ENCODE measurements around the gene ANXA4.
A peak's percentile ranks its signal among the peaks of the same experiment; 100 is the strongest.

Gene ANXA4
- 7.7 to 33.0 (median 16.2) reads per million in 9 experiments for total RNA-seq

DNA sequence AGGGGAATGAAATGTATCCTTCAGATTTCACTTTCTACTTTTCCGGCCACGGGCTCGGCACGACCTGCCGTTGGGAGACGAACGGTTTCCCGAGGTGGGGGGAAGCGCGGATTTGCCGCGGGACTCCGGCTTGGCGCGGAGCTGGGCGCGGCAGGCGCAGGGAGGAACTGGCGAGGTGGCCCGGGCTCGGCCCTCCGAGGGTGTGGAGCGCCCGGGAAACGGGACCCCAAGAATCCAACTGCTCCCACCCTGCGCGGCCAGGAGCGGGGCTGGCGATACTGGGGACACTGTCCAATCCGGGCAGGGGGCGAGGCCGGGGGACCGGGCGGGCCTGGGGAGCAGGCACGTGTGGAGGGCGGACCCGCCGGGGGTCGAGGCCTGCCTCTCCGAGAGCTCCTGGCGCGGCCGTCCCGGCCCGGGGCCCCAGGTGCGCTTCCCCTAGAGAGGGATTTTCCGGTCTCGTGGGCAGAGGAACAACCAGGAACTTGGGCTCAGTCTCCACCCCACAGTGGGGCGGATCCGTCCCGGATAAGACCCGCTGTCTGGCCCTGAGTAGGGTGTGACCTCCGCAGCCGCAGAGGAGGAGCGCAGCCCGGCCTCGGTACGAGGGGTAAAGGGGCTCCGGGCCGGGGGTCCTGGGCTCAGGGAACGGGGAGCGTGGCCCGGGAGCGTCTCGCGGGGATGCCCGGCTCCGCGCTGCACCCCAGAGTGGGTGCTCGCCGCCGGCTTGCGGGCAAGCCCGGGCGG, at the start of gene ANXA4:
Gene ANXA4 (plus strand): TSS at position 560 of the 747 bp plus-strand sequence. CDS start 39,432 bp downstream, outside the sequence.
- H3K27ac Mint-ChIP-seq, result peak within 1 kb of the TSS; percentile 97 to 98
- H3K9me3 Mint-ChIP-seq, result no peaks in the 10 kb centered on the region
- DNase-seq, result peak; percentile 35 to 41 (median 38)

GRCh38 chr2:69692424-69692823, 49.5 kb upstream of the ANXA4 start:
- Mint-ChIP-seq H3K4me3 (no peak overlapping the region), H3K27me3 (no peaks in the 10 kb centered on the region), H3K36me3 (ENCODE audit: insufficient read depth) (peaks cover 3% of the 10 kb centered on the region), H3K27ac (peak overlapping the region; percentile 50 to 96), H3K9me3 (no peaks in the 10 kb centered on the region), H3K4me1 (ENCODE audit: low read depth in 2 of 2) (peaks cover 55 to 60% of the 10 kb centered on the region in 2 donors)
- ATAC-seq (replicated peaks) (no peak), DNase-seq (no peak)

More for the DNA sequence above, at the start of gene ANXA4:
- peaks cover 20 to 33% of the 10 kb centered on the region in 2 donors for H3K4me1 Mint-ChIP-seq (ENCODE audit: low read depth in 2 of 2)
- peak; percentile 87 for ATAC-seq (replicated peaks)
- no peaks in the 10 kb centered on the region for H3K27me3 Mint-ChIP-seq
- peak within 1 kb of the TSS; percentile 98 to 99 for H3K4me3 Mint-ChIP-seq
- H3K36me3 Mint-ChIP-seq (ENCODE audit: insufficient read depth), result no peaks in the 10 kb centered on the region

GRCh38 chr2:69693059-69693774, 48.7 kb upstream of the ANXA4 start:
- no peaks in the 10 kb centered on the region for H3K27me3 Mint-ChIP-seq
- H3K4me1 Mint-ChIP-seq (ENCODE audit: low read depth in 2 of 2), result peaks cover 55 to 61% of the 10 kb centered on the region in 2 donors
- no peaks in the 10 kb centered on the region for H3K9me3 Mint-ChIP-seq
- H3K36me3 Mint-ChIP-seq (ENCODE audit: insufficient read depth), result peaks cover 3% of the 10 kb centered on the region
- ATAC-seq (replicated peaks) (peak; percentile 86), DNase-seq (peak; percentile 26 to 52 (median 51))
- peak overlapping the region; percentile 55 to 66 for H3K4me3 Mint-ChIP-seq
- H3K27ac Mint-ChIP-seq, result peak overlapping the region; percentile 50 to 96

DNA sequence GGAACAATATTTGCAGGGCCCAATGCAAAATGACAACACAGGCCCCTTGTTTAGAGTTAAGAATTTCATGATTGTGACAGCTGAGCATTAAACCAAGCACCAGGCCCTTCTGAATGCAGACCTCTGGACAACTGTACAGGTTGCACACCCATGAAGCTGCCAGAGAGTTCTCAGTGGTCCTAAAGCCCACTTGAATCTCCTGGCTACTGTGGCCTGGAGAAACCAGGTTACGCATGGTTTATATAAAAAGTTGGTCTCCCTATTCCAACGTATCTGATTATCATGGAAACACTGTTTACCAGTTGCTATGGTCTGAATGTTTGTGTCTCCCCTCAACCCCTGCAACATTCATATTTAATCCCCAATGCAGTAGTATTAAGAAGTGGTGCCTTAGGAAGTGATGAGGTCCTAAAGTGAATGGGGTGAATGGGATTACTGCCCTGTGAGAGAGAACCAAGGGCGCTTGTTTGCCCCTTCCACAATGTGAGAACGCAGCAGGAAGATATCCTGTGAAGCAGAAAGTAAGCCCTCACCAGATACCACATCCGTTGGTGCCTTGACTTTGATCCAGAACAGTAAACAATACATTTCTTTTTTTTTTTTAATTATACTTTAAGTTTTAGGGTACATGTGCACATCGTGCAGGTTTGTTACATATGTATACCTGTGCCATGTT, 48.0 kb upstream of the ANXA4 start:
- Mint-ChIP-seq H3K27ac (peak overlapping the region; percentile 50 to 96), H3K4me3 (peak overlapping the region; percentile 55 to 66), H3K36me3 (ENCODE audit: insufficient read depth) (peaks cover 3% of the 10 kb centered on the region), H3K9me3 (no peaks in the 10 kb centered on the region), H3K4me1 (ENCODE audit: low read depth in 2 of 2) (peaks cover 57 to 58% of the 10 kb centered on the region in 2 donors), H3K27me3 (no peaks in the 10 kb centered on the region)
- DNase-seq (peak; percentile 44 to 52 (median 48)), ATAC-seq (replicated peaks) (peak; percentile 80)

GRCh38 chr2:69694894-69695849, 46.8 kb upstream of the ANXA4 start:
- no peak for DNase-seq
- peak overlapping the region in 1 of 2 donors; percentile 55 for H3K4me3 Mint-ChIP-seq
- peaks cover 57 to 58% of the 10 kb centered on the region in 2 donors for H3K4me1 Mint-ChIP-seq (ENCODE audit: low read depth in 2 of 2)
- H3K27me3 Mint-ChIP-seq, result no peaks in the 10 kb centered on the region
- H3K27ac Mint-ChIP-seq, result peak overlapping the region; percentile 54 to 96
- no peak for ATAC-seq (replicated peaks)
- no peaks in the 10 kb centered on the region for H3K9me3 Mint-ChIP-seq
- H3K36me3 Mint-ChIP-seq (ENCODE audit: insufficient read depth), result peaks cover 3% of the 10 kb centered on the region

GRCh38 chr2:69695850-69696216, 46.1 kb upstream of the ANXA4 start:
- Mint-ChIP-seq H3K27ac (peak overlapping the region; percentile 33 to 54), H3K9me3 (no peaks in the 10 kb centered on the region), H3K4me3 (no peak overlapping the region), H3K27me3 (no peaks in the 10 kb centered on the region), H3K4me1 (ENCODE audit: low read depth in 2 of 2) (peaks cover 51 to 52% of the 10 kb centered on the region in 2 donors), H3K36me3 (ENCODE audit: insufficient read depth) (peaks cover 3% of the 10 kb centered on the region)
- no peak for ATAC-seq (replicated peaks)
- no peak for DNase-seq

DNA sequence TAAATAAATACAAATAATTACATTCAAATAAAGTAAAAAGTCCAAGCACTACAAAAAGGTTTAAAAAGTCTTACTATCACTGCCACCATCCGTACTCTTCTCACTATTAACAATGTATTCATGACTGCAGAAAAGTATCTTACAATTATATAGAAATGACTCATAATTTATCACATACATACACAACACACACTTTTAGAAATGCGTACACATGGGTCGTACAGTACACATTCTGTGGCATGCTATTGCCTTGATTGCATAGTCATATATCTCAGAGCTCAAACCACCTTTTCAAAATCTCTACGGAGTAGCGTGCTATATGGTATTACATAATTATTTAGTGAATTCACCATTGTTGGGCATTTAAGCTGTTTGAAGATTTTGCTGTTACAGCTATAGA, 41.6 kb upstream of the ANXA4 start:
- no peak overlapping the region for H3K27ac Mint-ChIP-seq
- DNase-seq, result no peak
- no peaks in the 10 kb centered on the region for H3K9me3 Mint-ChIP-seq
- H3K36me3 Mint-ChIP-seq (ENCODE audit: insufficient read depth), result no peaks in the 10 kb centered on the region
- peaks cover 20 to 24% of the 10 kb centered on the region in 2 donors for H3K4me1 Mint-ChIP-seq (ENCODE audit: low read depth in 2 of 2)
- H3K4me3 Mint-ChIP-seq, result no peak overlapping the region
- H3K27me3 Mint-ChIP-seq, result no peaks in the 10 kb centered on the region
- no peak for ATAC-seq (replicated peaks)

DNA sequence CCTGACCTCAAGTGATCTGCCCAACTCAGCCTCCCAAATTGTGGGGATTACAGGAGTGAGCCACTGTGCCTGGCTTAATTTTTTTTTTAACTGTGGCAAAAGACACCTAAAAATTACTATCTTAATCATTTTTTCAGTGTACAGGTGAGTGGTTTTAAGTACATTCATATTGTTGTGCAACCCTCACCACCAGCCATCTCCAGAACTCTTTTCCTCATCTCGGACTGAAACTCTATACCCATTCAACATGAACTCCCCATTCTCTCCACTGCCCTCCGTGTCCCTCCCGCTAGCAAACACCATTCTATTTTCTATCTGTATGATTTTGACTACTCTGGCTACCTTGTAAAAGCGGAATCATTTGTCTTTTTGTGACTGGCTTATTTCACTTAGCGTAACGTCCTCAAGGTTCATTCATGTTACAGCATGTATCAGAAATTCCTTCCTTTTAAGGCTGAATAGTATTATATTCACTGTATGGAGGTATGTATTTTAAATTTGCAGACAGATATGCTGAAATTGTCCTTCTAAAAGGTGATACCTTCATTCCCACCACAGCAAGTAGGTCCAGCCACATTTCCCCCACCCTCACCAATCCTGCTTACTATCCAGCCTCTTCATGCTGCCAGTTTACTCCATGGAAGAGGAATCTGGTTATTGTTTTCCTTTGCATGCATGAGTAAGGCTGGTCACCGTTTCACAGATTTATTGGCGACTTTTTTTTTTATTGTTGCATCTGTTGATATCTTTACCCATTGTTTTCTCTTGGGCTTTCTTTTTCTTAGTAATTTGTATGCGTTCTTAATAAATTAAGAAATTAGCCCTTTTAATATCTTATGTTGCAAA, 40.6 kb upstream of the ANXA4 start:
- no peaks in the 10 kb centered on the region for H3K27me3 Mint-ChIP-seq
- peaks cover 15 to 17% of the 10 kb centered on the region in 2 donors for H3K4me1 Mint-ChIP-seq (ENCODE audit: low read depth in 2 of 2)
- ATAC-seq (replicated peaks) (no peak), DNase-seq (no peak)
- H3K9me3 Mint-ChIP-seq, result no peaks in the 10 kb centered on the region
- peaks cover 2% of the 10 kb centered on the region for H3K36me3 Mint-ChIP-seq (ENCODE audit: insufficient read depth)
- H3K27ac Mint-ChIP-seq, result no peak overlapping the region
- H3K4me3 Mint-ChIP-seq, result no peak overlapping the region

GRCh38 chr2:69703189-69703588, 38.7 kb upstream of the ANXA4 start:
- Mint-ChIP-seq H3K4me1 (ENCODE audit: low read depth in 2 of 2) (peaks cover 8 to 14% of the 10 kb centered on the region in 2 donors), H3K27me3 (no peaks in the 10 kb centered on the region), H3K9me3 (no peaks in the 10 kb centered on the region), H3K4me3 (no peak overlapping the region), H3K27ac (no peak overlapping the region), H3K36me3 (ENCODE audit: insufficient read depth) (peaks cover 2% of the 10 kb centered on the region)
- no peak for DNase-seq
- no peak for ATAC-seq (replicated peaks)

DNA sequence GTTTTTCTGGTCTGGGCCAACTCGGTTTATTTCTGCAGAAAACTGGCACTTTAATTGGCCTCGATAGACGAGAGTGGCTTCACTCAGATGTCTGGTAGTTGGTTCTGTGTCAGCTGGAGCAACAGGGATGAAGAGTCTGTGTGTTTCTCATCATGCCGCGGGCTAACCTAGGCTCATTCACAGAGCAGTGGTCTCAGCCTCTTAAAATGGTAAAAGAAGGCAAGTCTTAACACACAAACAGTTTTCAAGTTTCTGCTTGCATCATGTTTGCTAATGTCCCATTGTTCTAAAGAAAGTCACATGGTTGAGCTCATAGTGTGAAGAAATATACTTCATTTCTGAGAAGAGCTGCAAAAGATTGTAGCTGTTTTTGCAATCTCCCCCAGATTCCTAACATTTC, 37.5 kb upstream of the ANXA4 start:
- Mint-ChIP-seq H3K27me3 (no peaks in the 10 kb centered on the region), H3K4me3 (no peak overlapping the region), H3K36me3 (ENCODE audit: insufficient read depth) (peaks cover 2% of the 10 kb centered on the region), H3K27ac (no peak overlapping the region), H3K4me1 (ENCODE audit: low read depth in 2 of 2) (peaks cover 3 to 15% of the 10 kb centered on the region in 2 donors), H3K9me3 (no peaks in the 10 kb centered on the region)
- no peak for ATAC-seq (replicated peaks)
- no peak for DNase-seq

DNA sequence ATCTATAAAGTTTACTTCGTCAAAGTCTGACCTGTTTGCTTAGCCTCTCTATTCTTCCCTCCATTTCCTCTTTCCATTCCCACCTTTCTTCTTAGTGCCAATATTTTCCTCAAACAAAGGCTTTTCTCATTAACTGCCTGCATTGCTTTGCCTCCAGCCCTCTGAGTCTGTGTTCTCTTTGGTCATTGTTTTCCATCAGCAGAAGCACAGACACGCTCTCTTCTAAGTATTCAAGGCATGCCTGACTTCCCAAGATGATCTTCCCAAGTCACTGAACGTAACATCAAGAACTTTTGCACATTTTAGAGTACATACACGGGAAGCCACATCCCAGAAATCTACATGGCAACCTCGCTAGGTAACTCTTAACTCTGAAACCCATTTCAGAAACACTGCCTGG, 32.6 kb upstream of the ANXA4 start:
- H3K9me3 Mint-ChIP-seq, result no peaks in the 10 kb centered on the region
- H3K4me3 Mint-ChIP-seq, result no peak overlapping the region
- H3K27me3 Mint-ChIP-seq, result no peaks in the 10 kb centered on the region
- H3K27ac Mint-ChIP-seq, result no peak overlapping the region
- ATAC-seq (replicated peaks), result no peak
- peaks cover 5% of the 10 kb centered on the region for H3K36me3 Mint-ChIP-seq (ENCODE audit: insufficient read depth)
- H3K4me1 Mint-ChIP-seq (ENCODE audit: low read depth in 2 of 2), result peaks cover under 1 to 7% of the 10 kb centered on the region in 2 donors
- no peak for DNase-seq

GRCh38 chr2:69711971-69712370, 30.0 kb upstream of the ANXA4 start:
- DNase-seq, result no peak
- no peak for ATAC-seq (replicated peaks)
- H3K36me3 Mint-ChIP-seq (ENCODE audit: insufficient read depth), result peaks cover 3% of the 10 kb centered on the region
- no peak overlapping the region for H3K4me3 Mint-ChIP-seq
- no peak overlapping the region for H3K27ac Mint-ChIP-seq
- H3K9me3 Mint-ChIP-seq, result no peaks in the 10 kb centered on the region
- H3K4me1 Mint-ChIP-seq (ENCODE audit: low read depth in 2 of 2), result peaks cover 7 to 12% of the 10 kb centered on the region in 2 donors
- H3K27me3 Mint-ChIP-seq, result peaks cover 0 to 8% of the 10 kb centered on the region in 2 donors

Measured in effector memory CD8-positive, alpha-beta T cell (primary cell).